ENCODE measurements around the gene KLRC3.
"Not testable (repeated sequence)": the region's sequence is repeated elsewhere in the genome, so short reads cannot be mapped to it uniquely, and the experiment has no call there.

The KLRC3 gene

DNA sequence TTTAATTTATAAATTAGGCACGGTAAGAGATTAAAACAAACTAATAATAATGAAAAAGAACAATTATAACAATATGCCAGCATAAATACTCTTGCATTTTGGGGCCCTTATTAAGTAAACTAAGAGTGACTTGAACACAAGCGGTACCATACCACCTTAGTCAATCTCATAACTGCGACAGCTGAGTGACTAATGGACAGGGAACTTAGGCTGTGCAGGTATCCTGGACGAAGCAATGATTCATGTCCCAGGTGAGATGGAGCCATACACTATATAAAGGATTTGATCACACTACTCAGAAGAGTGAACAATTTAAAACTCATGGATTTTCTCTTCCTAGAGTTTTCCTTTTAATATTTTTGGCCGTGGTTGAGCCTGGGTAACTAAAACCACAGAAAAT lies 15.1 kb downstream of the KLRC3 start:
- no peak overlapping the region for H3K27ac ChIP-seq (ENCODE audit: low read depth, low read length)
- no peak overlapping the region for H3K4me3 ChIP-seq (ENCODE audit: low read depth in 1 of 2, low read length in 2 of 2)
- no peaks in the 10 kb centered on the region for H3K36me3 ChIP-seq (ENCODE audit: control insufficient read depth in 1 of 2, insufficient read depth in 2 of 2, low read length in 2 of 2)
- H3K4me1 ChIP-seq (ENCODE audit: control insufficient read depth in 1 of 2, insufficient read depth in 2 of 2, low read length in 2 of 2) = no peaks in the 10 kb centered on the region
- H3K27me3 ChIP-seq (ENCODE audit: control insufficient read depth in 1 of 2, insufficient read depth in 2 of 2, low read length in 2 of 2) = no peaks in the 10 kb centered on the region
- H3K9me3 ChIP-seq (ENCODE audit: control insufficient read depth in 1 of 2, low read length in 2 of 2) = no peaks in the 10 kb centered on the region
- H3K9ac ChIP-seq (ENCODE audit: low read depth in 1 of 2, low read length in 2 of 2) = no peak overlapping the region

GRCh38 chr12:10404798-10405197 lies 15.6 kb downstream of the KLRC3 start:
- Histone ChIP-seq H3K27ac (ENCODE audit: low read depth, low read length) (no peak overlapping the region), H3K9ac (ENCODE audit: low read depth in 1 of 2, low read length in 2 of 2) (no peak overlapping the region)

DNA sequence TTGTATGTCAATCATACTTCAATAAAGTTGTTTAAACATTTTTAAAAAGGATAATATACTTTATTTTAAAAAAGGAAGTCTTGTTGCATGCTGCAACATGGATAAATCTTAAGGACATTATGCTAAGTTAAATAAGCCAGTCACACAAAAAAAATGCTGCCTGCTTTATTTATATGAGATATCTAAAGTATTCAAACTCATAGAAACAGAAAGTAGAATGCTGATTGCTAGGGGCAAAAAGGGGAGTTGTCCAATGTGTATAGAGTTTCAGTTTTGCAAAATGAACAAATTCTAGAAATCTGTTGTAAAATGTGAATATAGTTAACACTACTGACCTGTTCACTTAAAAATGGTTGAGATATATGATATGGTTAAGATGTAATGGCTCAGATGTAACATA lies 19.6 kb downstream of the KLRC3 start:
- no peak overlapping the region for H3K4me3 ChIP-seq (ENCODE audit: low read depth in 1 of 2, low read length in 2 of 2)
- no peaks in the 10 kb centered on the region for H3K27me3 ChIP-seq (ENCODE audit: control insufficient read depth in 1 of 2, insufficient read depth in 2 of 2, low read length in 2 of 2)
- no peaks in the 10 kb centered on the region for H3K36me3 ChIP-seq (ENCODE audit: control insufficient read depth in 1 of 2, insufficient read depth in 2 of 2, low read length in 2 of 2)
- H3K4me1 ChIP-seq (ENCODE audit: control insufficient read depth in 1 of 2, insufficient read depth in 2 of 2, low read length in 2 of 2) = no peaks in the 10 kb centered on the region
- no peak overlapping the region for H3K9ac ChIP-seq (ENCODE audit: low read depth in 1 of 2, low read length in 2 of 2)
- H3K9me3 ChIP-seq (ENCODE audit: control insufficient read depth in 1 of 2, low read length in 2 of 2) = no peaks in the 10 kb centered on the region
- H3K27ac ChIP-seq (ENCODE audit: low read depth, low read length) = no peak overlapping the region

More at GRCh38 chr12:10404798-10405197, 15.6 kb downstream of the KLRC3 start:
- Histone ChIP-seq H3K36me3 (ENCODE audit: control insufficient read depth in 1 of 2, insufficient read depth in 2 of 2, low read length in 2 of 2) (no peaks in the 10 kb centered on the region), H3K4me1 (ENCODE audit: control insufficient read depth in 1 of 2, insufficient read depth in 2 of 2, low read length in 2 of 2) (no peaks in the 10 kb centered on the region), H3K9me3 (ENCODE audit: control insufficient read depth in 1 of 2, low read length in 2 of 2) (no peaks in the 10 kb centered on the region), H3K4me3 (ENCODE audit: low read depth in 1 of 2, low read length in 2 of 2) (no peak overlapping the region), H3K27me3 (ENCODE audit: control insufficient read depth in 1 of 2, insufficient read depth in 2 of 2, low read length in 2 of 2) (no peaks in the 10 kb centered on the region)

DNA sequence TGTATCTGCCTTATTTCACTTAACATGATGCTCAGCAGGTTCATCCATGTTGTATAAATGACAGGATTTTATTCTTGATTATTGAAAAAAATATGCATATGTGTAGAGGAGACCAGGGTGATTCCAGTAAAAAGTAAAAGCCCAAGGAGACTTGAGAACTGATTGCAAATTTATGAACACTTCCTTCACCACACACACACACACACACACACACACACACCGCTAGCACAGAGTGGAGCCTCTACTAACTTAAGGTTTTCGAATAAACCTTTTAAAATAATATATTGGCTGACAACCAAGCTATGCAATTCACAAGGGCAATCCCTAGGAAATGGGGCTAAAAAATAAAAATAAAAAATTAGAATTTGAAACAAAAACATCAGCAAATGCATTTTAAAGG lies 22.2 kb downstream of the KLRC3 start:
- Histone ChIP-seq H3K9me3 (ENCODE audit: control insufficient read depth in 1 of 2, low read length in 2 of 2) (no peaks in the 10 kb centered on the region), H3K9ac (ENCODE audit: low read depth in 1 of 2, low read length in 2 of 2) (no peak overlapping the region), H3K4me3 (ENCODE audit: low read depth in 1 of 2, low read length in 2 of 2) (no peak overlapping the region), H3K27me3 (ENCODE audit: control insufficient read depth in 1 of 2, insufficient read depth in 2 of 2, low read length in 2 of 2) (no peaks in the 10 kb centered on the region), H3K36me3 (ENCODE audit: control insufficient read depth in 1 of 2, insufficient read depth in 2 of 2, low read length in 2 of 2) (no peaks in the 10 kb centered on the region), H3K4me1 (ENCODE audit: control insufficient read depth in 1 of 2, insufficient read depth in 2 of 2, low read length in 2 of 2) (peaks cover 0 to 7% of the 10 kb centered on the region in 2 donors), H3K27ac (ENCODE audit: low read depth, low read length) (no peak overlapping the region)

GRCh38 chr12:10397296-10397695 lies 23.1 kb downstream of the KLRC3 start:
- Histone ChIP-seq H3K27ac (ENCODE audit: low read depth, low read length) (no peak overlapping the region), H3K27me3 (ENCODE audit: control insufficient read depth in 1 of 2, insufficient read depth in 2 of 2, low read length in 2 of 2) (no peaks in the 10 kb centered on the region), H3K9me3 (ENCODE audit: control insufficient read depth in 1 of 2, low read length in 2 of 2) (no peaks in the 10 kb centered on the region)

DNA sequence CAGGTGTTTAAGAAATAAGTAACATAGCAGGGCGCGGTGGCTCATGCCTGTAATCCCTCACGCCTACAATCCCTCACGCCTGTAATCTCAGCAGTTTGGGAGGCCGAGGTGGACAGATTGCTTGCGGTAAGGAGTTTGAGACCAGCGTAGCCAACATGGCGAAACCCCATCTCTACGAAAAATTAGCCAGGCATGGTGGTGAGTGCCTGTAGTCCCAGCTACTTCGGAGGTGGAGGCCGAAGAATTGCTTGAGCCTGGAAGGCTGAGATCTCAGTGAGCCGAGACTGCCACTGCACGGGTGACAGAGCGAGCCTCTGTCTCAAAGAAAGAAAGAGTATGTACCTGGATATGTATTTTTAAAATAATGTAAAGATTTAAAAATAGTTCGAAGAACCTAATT lies 24.2 kb downstream of the KLRC3 start:
- not testable (repeated sequence) for H3K4me3 ChIP-seq (ENCODE audit: low read depth in 1 of 2, low read length in 2 of 2); H3K27me3 ChIP-seq (ENCODE audit: control insufficient read depth in 1 of 2, insufficient read depth in 2 of 2, low read length in 2 of 2); H3K9ac ChIP-seq (ENCODE audit: low read depth in 1 of 2, low read length in 2 of 2); H3K9me3 ChIP-seq (ENCODE audit: control insufficient read depth in 1 of 2, low read length in 2 of 2); H3K4me1 ChIP-seq (ENCODE audit: control insufficient read depth in 1 of 2, insufficient read depth in 2 of 2, low read length in 2 of 2); H3K27ac ChIP-seq (ENCODE audit: low read depth, low read length); H3K36me3 ChIP-seq (ENCODE audit: control insufficient read depth in 1 of 2, insufficient read depth in 2 of 2, low read length in 2 of 2)

More at GRCh38 chr12:10397296-10397695, 23.1 kb downstream of the KLRC3 start:
- H3K36me3 ChIP-seq (ENCODE audit: control insufficient read depth in 1 of 2, insufficient read depth in 2 of 2, low read length in 2 of 2) = no peaks in the 10 kb centered on the region
- H3K9ac ChIP-seq (ENCODE audit: low read depth in 1 of 2, low read length in 2 of 2) = no peak overlapping the region
- no peak overlapping the region for H3K4me3 ChIP-seq (ENCODE audit: low read depth in 1 of 2, low read length in 2 of 2)
- H3K4me1 ChIP-seq (ENCODE audit: control insufficient read depth in 1 of 2, insufficient read depth in 2 of 2, low read length in 2 of 2) = peaks cover 0 to 7% of the 10 kb centered on the region in 2 donors

GRCh38 chr12:10395390-10395998 lies 24.9 kb downstream of the KLRC3 start:
- no peaks in the 10 kb centered on the region for H3K27me3 ChIP-seq (ENCODE audit: control insufficient read depth in 1 of 2, insufficient read depth in 2 of 2, low read length in 2 of 2)
- H3K9ac ChIP-seq (ENCODE audit: low read depth in 1 of 2, low read length in 2 of 2) = no peak overlapping the region
- no peaks in the 10 kb centered on the region for H3K9me3 ChIP-seq (ENCODE audit: control insufficient read depth in 1 of 2, low read length in 2 of 2)
- peak overlapping the region; percentile 4 to 28 for H3K4me3 ChIP-seq (ENCODE audit: low read depth in 1 of 2, low read length in 2 of 2)
- peak overlapping the region; percentile 0 for H3K27ac ChIP-seq (ENCODE audit: low read depth, low read length)
- H3K4me1 ChIP-seq (ENCODE audit: control insufficient read depth in 1 of 2, insufficient read depth in 2 of 2, low read length in 2 of 2) = peaks cover 0 to 7% of the 10 kb centered on the region in 2 donors
- no peaks in the 10 kb centered on the region for H3K36me3 ChIP-seq (ENCODE audit: control insufficient read depth in 1 of 2, insufficient read depth in 2 of 2, low read length in 2 of 2)

GRCh38 chr12:10394531-10395152 lies 25.8 kb downstream of the KLRC3 start:
- not testable (repeated sequence) for H3K4me3 ChIP-seq (ENCODE audit: low read depth in 1 of 2, low read length in 2 of 2); H3K9ac ChIP-seq (ENCODE audit: low read depth in 1 of 2, low read length in 2 of 2); H3K36me3 ChIP-seq (ENCODE audit: control insufficient read depth in 1 of 2, insufficient read depth in 2 of 2, low read length in 2 of 2); H3K27ac ChIP-seq (ENCODE audit: low read depth, low read length); H3K9me3 ChIP-seq (ENCODE audit: control insufficient read depth in 1 of 2, low read length in 2 of 2); H3K4me1 ChIP-seq (ENCODE audit: control insufficient read depth in 1 of 2, insufficient read depth in 2 of 2, low read length in 2 of 2); H3K27me3 ChIP-seq (ENCODE audit: control insufficient read depth in 1 of 2, insufficient read depth in 2 of 2, low read length in 2 of 2)

GRCh38 chr12:10393291-10393690 lies 27.1 kb downstream of the KLRC3 start:
- no peaks in the 10 kb centered on the region for H3K9me3 ChIP-seq (ENCODE audit: control insufficient read depth in 1 of 2, low read length in 2 of 2)
- no peak overlapping the region for H3K27ac ChIP-seq (ENCODE audit: low read depth, low read length)
- no peak overlapping the region for H3K9ac ChIP-seq (ENCODE audit: low read depth in 1 of 2, low read length in 2 of 2)
- H3K4me1 ChIP-seq (ENCODE audit: control insufficient read depth in 1 of 2, insufficient read depth in 2 of 2, low read length in 2 of 2) = peaks cover 0 to 7% of the 10 kb centered on the region in 2 donors
- H3K4me3 ChIP-seq (ENCODE audit: low read depth in 1 of 2, low read length in 2 of 2) = no peak overlapping the region
- no peaks in the 10 kb centered on the region for H3K27me3 ChIP-seq (ENCODE audit: control insufficient read depth in 1 of 2, insufficient read depth in 2 of 2, low read length in 2 of 2)
- no peaks in the 10 kb centered on the region for H3K36me3 ChIP-seq (ENCODE audit: control insufficient read depth in 1 of 2, insufficient read depth in 2 of 2, low read length in 2 of 2)

GRCh38 chr12:10392394-10392930 lies 27.9 kb downstream of the KLRC3 start:
- H3K27me3 ChIP-seq (ENCODE audit: control insufficient read depth in 1 of 2, insufficient read depth in 2 of 2, low read length in 2 of 2) = no peaks in the 10 kb centered on the region
- H3K4me1 ChIP-seq (ENCODE audit: control insufficient read depth in 1 of 2, insufficient read depth in 2 of 2, low read length in 2 of 2) = peaks cover 0 to 7% of the 10 kb centered on the region in 2 donors
- H3K27ac ChIP-seq (ENCODE audit: low read depth, low read length) = no peak overlapping the region
- no peaks in the 10 kb centered on the region for H3K36me3 ChIP-seq (ENCODE audit: control insufficient read depth in 1 of 2, insufficient read depth in 2 of 2, low read length in 2 of 2)
- no peak overlapping the region for H3K4me3 ChIP-seq (ENCODE audit: low read depth in 1 of 2, low read length in 2 of 2)
- H3K9me3 ChIP-seq (ENCODE audit: control insufficient read depth in 1 of 2, low read length in 2 of 2) = no peaks in the 10 kb centered on the region
- no peak overlapping the region for H3K9ac ChIP-seq (ENCODE audit: low read depth in 1 of 2, low read length in 2 of 2)

Measured in duodenal mucosa (tissue), 2 donors.